C4-2B (cell line): ENCODE results near the gene BEX4.

Experiments
- CTCF ChIP-seq: fragments of 450-650 bp; conservative IDR thresholded peaks from 2 replicates; pipeline ENCODE4 v1.5.1; 2017; ENCODE audit warnings: mild to moderate bottlenecking
- ZFX ChIP-seq: fragments of 450-650 bp; IDR thresholded peaks from 2 replicates; pipeline ENCODE4 v1.6.1; 2017

GRCh38 chrX:103183912-103184311 lies 31.0 kb upstream of the BEX4 start:
- TF ChIP-seq CTCF (no peak), ZFX (no peak)
